GM23338 (cell line): ENCODE measurements around the gene REEP3. TPM values are rescaled to one million over a fixed set of nuclear protein-coding genes. Genes with fewer than 3 reads are reported as not detected.

Experiments
- ATAC-seq: fragments of 200-7000 bp; cut with Tn5 transposase; 3 replicates; pipeline ENCODE4 v1.9.1; 2020
- DNase-seq: peaks from one replicate; pipeline ENCODE4 v3.0.0-alpha.2; 2015; ENCODE audit warnings: low spot score
- H2AFZ ChIP-seq: fragments of 200-600 bp; sonication (generic); 2 replicates; pipeline ENCODE4 v1.8.0; 2016; ENCODE audit warnings: antibody characterized with exemption, mild to moderate bottlenecking, moderate library complexity
- H3F3A ChIP-seq: fragments of 200-600 bp; sonication (generic); replicated peaks from 2 replicates; pipeline ENCODE4 v1.8.0; 2017; ENCODE audit warnings: antibody characterized with exemption, mixed run types, low read depth
- H3K27ac ChIP-seq: fragments of 200-600 bp; sonication (generic); 2 replicates; pipeline ENCODE4 v1.6.1; 2016; ENCODE audit warnings: low read depth
- H3K27me3 ChIP-seq: fragments of 200-600 bp; sonication (generic); 2 replicates; pipeline ENCODE4 v1.8.0; 2016; ENCODE audit warnings: mild to moderate bottlenecking, mixed run types, moderate library complexity; ENCODE audit not compliant: insufficient read depth
- H3K36me3 ChIP-seq: fragments of 200-600 bp; sonication (generic); 2 replicates; pipeline ENCODE4 v1.8.0; 2016; ENCODE audit warnings: mild to moderate bottlenecking; ENCODE audit not compliant: insufficient read depth
- H3K4me1 ChIP-seq: fragments of 200-600 bp; sonication (generic); 2 replicates; pipeline ENCODE4 v1.8.0; 2016; ENCODE audit warnings: mild to moderate bottlenecking, moderate library complexity; ENCODE audit not compliant: insufficient read depth
- H3K4me2 ChIP-seq: fragments of 200-600 bp; sonication (generic); 2 replicates; pipeline ENCODE4 v1.7.1; 2017; ENCODE audit warnings: mixed run types
- H3K4me3 ChIP-seq: fragments of 200-600 bp; sonication (generic); 2 replicates; pipeline ENCODE4 v1.6.1; 2016; ENCODE audit warnings: mixed run types
- H3K79me2 ChIP-seq: fragments of 200-600 bp; sonication (generic); replicated peaks from 2 replicates; pipeline ENCODE4 v1.8.0; 2017; ENCODE audit warnings: mild to moderate bottlenecking; ENCODE audit not compliant: insufficient read depth
- H3K9me2 ChIP-seq: fragments of 200-600 bp; sonication (generic); 2 replicates; pipeline ENCODE4 v1.8.0; 2017; ENCODE audit not compliant: insufficient read depth
- H4K20me1 ChIP-seq: fragments of 200-600 bp; sonication (generic); replicated peaks from 2 replicates; pipeline ENCODE4 v1.8.0; 2017; ENCODE audit warnings: mild to moderate bottlenecking; ENCODE audit not compliant: insufficient read depth
- H3K27ac Mint-ChIP-seq: 2 replicates; pipeline ENCODE4 v1.8.0; 2020; ENCODE audit warnings: inconsistent platforms, mild to moderate bottlenecking, moderate library complexity, mixed read lengths
- H3K27me3 Mint-ChIP-seq: 3 replicates; pipeline ENCODE4 v1.8.0; 2022; ENCODE audit warnings: low read depth, mild to moderate bottlenecking, moderate library complexity, mixed read lengths, inconsistent platforms; ENCODE audit not compliant: insufficient read depth, poor library complexity
- H3K36me3 Mint-ChIP-seq: 3 replicates; pipeline ENCODE4 v1.8.0; 2021; ENCODE audit warnings: low read depth, mild to moderate bottlenecking, inconsistent platforms, moderate library complexity, mixed read lengths
- H3K4me1 Mint-ChIP-seq: 3 replicates; pipeline ENCODE4 v1.8.0; 2020; ENCODE audit warnings: mild to moderate bottlenecking, inconsistent platforms, mixed read lengths
- H3K4me3 Mint-ChIP-seq: 3 replicates; pipeline ENCODE4 v1.8.0; 2021; ENCODE audit warnings: moderate library complexity, mild to moderate bottlenecking, inconsistent platforms, mixed read lengths
- H3K9me3 Mint-ChIP-seq: 3 replicates; pipeline ENCODE4 v1.8.0; 2020; ENCODE audit warnings: moderate library complexity, mild to moderate bottlenecking, inconsistent platforms, mixed read lengths
- EZH2phosphoT487 ChIP-seq: fragments of 200-600 bp; sonication (generic); IDR thresholded peaks from one replicate; pipeline ENCODE4 v1.8.1; 2018; ENCODE audit warnings: antibody characterized with exemption; ENCODE audit not compliant: unreplicated experiment
- JUNB ChIP-seq: IDR thresholded peaks from one replicate; pipeline ENCODE4 v1.6.1; 2016; ENCODE audit warnings: antibody characterized with exemption; ENCODE audit not compliant: unreplicated experiment
- POLR2AphosphoS5 ChIP-seq: IDR thresholded peaks from 2 replicates; pipeline ENCODE4 v1.6.1; 2016; ENCODE audit warnings: antibody characterized with exemption, low read depth
- ZNF114 ChIP-seq: fragments of 250-450 bp; sonication (Bioruptor Pico); IDR thresholded peaks from 2 replicates; pipeline ENCODE4 v1.5.0; 2020; ENCODE audit warnings: mild to moderate bottlenecking, moderate library complexity
- polyA plus RNA-seq: library from polyadenylated mRNA; unstranded; fragments of >200 nt; fragmentation: Nextera tagmentation; extraction: Ambion mirVana; gene quantifications from 2 replicates; pipeline ENCODE4 v1.2.1, GENCODE V29; 2016
- total RNA-seq: library from RNA; depleted of rRNA; stranded (reverse); fragments of >200 nt; shearing (Covaris generic); gene quantifications from 2 replicates; pipeline ENCODE4 v1.2.3, GENCODE V29; 2014
- TF ChIP-seq, protein P1 (sequence below): fragments of 250-450 bp; sonication (Bioruptor Pico); IDR thresholded peaks from 2 replicates; pipeline ENCODE4 v1.5.0; 2020; ENCODE audit warnings: mild to moderate bottlenecking, moderate library complexity
- TF ChIP-seq, protein P2 (sequence below): IDR thresholded peaks from 2 replicates; pipeline ENCODE4 v1.6.1; 2016; ENCODE audit warnings: antibody characterized with exemption
- TF ChIP-seq, protein P3 (sequence below), 2 experiments: fragments of 200-600 bp in 1 of 2; sonication (generic) in 1 of 2; conservative IDR thresholded peaks; 2 replicates each; pipeline versions ENCODE4 v1.5.1 to v1.6.1; 2016 to 2017; ENCODE audit warnings: antibody characterized with exemption in 2 of 2, low read depth in 2 of 2, mild to moderate bottlenecking in 2 of 2, moderate library complexity in 1 of 2

Gene REEP3
- total and polyA plus RNA-seq, 2 experiments from 2014 or later: 29.5 to 48.7 TPM

DNA sequence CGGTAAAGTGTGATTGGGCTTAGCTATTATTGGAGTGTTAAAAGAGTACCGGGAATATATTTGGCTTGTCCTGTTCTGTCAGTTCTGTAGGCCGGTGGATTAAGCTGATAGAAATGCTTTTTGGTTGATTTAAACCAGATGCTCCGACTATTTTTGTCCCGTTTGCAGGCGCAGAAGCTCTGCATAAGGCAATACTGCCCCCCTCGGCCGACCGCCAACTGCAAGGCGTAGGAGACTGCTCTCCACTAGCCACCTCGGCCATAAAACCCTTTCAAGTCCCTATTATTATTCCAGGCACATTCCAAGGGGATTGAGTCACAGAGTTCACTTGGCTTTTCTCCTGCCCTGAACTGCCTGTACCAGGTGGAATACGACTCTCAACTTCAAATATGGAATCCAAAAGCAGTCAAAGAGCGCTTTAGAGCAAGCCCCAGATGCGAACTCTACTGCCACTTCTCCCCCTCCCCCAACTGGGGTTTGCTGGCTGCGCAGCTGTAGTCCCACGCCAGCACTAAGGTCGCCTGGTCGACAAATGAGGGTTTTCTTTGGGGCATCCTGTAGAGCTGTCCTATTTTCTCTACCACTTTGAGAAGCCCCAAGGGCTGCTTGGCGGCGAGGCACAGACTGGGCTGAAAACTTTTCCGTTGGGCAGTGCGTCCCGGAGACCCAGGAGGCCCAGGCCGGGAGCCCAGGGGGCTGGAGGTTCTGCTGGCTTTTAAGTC lies 108.3 kb downstream of the REEP3 start (continued):
- TF ChIP-seq, protein P1, sequence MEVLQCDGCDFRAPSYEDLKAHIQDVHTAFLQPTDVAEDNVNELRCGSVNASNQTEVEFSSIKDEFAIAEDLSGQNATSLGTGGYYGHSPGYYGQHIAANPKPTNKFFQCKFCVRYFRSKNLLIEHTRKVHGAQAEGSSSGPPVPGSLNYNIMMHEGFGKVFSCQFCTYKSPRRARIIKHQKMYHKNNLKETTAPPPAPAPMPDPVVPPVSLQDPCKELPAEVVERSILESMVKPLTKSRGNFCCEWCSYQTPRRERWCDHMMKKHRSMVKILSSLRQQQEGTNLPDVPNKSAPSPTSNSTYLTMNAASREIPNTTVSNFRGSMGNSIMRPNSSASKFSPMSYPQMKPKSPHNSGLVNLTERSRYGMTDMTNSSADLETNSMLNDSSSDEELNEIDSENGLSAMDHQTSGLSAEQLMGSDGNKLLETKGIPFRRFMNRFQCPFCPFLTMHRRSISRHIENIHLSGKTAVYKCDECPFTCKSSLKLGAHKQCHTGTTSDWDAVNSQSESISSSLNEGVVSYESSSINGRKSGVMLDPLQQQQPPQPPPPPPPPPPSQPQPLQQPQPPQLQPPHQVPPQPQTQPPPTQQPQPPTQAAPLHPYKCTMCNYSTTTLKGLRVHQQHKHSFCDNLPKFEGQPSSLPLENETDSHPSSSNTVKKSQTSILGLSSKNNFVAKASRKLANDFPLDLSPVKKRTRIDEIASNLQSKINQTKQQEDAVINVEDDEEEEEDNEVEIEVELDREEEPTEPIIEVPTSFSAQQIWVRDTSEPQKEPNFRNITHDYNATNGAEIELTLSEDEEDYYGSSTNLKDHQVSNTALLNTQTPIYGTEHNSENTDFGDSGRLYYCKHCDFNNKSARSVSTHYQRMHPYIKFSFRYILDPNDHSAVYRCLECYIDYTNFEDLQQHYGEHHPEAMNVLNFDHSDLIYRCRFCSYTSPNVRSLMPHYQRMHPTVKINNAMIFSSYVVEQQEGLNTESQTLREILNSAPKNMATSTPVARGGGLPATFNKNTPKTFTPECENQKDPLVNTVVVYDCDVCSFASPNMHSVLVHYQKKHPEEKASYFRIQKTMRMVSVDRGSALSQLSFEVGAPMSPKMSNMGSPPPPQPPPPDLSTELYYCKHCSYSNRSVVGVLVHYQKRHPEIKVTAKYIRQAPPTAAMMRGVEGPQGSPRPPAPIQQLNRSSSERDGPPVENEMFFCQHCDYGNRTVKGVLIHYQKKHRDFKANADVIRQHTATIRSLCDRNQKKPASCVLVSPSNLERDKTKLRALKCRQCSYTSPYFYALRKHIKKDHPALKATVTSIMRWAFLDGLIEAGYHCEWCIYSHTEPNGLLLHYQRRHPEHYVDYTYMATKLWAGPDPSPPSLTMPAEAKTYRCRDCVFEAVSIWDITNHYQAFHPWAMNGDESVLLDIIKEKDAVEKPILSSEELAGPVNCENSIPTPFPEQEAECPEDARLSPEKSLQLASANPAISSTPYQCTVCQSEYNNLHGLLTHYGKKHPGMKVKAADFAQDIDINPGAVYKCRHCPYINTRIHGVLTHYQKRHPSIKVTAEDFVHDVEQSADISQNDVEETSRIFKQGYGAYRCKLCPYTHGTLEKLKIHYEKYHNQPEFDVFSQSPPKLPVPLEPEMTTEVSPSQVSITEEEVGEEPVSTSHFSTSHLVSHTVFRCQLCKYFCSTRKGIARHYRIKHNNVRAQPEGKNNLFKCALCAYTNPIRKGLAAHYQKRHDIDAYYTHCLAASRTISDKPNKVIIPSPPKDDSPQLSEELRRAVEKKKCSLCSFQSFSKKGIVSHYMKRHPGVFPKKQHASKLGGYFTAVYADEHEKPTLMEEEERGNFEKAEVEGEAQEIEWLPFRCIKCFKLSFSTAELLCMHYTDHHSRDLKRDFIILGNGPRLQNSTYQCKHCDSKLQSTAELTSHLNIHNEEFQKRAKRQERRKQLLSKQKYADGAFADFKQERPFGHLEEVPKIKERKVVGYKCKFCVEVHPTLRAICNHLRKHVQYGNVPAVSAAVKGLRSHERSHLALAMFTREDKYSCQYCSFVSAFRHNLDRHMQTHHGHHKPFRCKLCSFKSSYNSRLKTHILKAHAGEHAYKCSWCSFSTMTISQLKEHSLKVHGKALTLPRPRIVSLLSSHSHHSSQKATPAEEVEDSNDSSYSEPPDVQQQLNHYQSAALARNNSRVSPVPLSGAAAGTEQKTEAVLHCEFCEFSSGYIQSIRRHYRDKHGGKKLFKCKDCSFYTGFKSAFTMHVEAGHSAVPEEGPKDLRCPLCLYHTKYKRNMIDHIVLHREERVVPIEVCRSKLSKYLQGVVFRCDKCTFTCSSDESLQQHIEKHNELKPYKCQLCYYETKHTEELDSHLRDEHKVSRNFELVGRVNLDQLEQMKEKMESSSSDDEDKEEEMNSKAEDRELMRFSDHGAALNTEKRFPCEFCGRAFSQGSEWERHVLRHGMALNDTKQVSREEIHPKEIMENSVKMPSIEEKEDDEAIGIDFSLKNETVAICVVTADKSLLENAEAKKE (CRISPR knock-in tag): peak; percentile 20; the same call in 1 of the 2 replicates

GRCh38 chr10:63630085-63630930 lies 109.1 kb downstream of the REEP3 start:
- peak overlapping the region; percentile 100 for H3K27ac ChIP-seq
- Mint-ChIP-seq H3K4me3 (peak overlapping the region; percentile 87), H3K27me3 (peaks cover 6% of the 10 kb centered on the region), H3K9me3 (no peaks in the 10 kb centered on the region), H3K4me1 (peaks cover 56% of the 10 kb centered on the region), H3K27ac (peak overlapping the region; percentile 96), H3K36me3 (no peaks in the 10 kb centered on the region)
- no peaks in the 10 kb centered on the region for H3K79me2 ChIP-seq
- H2AFZ ChIP-seq: peak overlapping the region; percentile 14; the same call in 1 of the 2 replicates
- DNase-seq (peak; percentile 91), ATAC-seq (peak; percentile 80)
- no peaks in the 10 kb centered on the region for H3K27me3 ChIP-seq
- H3K4me1 ChIP-seq: peaks cover 25% of the 10 kb centered on the region
- no peaks in the 10 kb centered on the region for H3K9me2 ChIP-seq
- no peaks in the 10 kb centered on the region for H4K20me1 ChIP-seq
- no peaks in the 10 kb centered on the region; the same call in 1 of the 2 replicates for H3F3A ChIP-seq
- H3K4me3 ChIP-seq: peak overlapping the region; percentile 57
- TF ChIP-seq ZNF114 (CRISPR knock-in tag): no peak
- TF ChIP-seq, protein P2, sequence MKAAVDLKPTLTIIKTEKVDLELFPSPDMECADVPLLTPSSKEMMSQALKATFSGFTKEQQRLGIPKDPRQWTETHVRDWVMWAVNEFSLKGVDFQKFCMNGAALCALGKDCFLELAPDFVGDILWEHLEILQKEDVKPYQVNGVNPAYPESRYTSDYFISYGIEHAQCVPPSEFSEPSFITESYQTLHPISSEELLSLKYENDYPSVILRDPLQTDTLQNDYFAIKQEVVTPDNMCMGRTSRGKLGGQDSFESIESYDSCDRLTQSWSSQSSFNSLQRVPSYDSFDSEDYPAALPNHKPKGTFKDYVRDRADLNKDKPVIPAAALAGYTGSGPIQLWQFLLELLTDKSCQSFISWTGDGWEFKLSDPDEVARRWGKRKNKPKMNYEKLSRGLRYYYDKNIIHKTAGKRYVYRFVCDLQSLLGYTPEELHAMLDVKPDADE: no peak
- TF ChIP-seq, protein P3, sequence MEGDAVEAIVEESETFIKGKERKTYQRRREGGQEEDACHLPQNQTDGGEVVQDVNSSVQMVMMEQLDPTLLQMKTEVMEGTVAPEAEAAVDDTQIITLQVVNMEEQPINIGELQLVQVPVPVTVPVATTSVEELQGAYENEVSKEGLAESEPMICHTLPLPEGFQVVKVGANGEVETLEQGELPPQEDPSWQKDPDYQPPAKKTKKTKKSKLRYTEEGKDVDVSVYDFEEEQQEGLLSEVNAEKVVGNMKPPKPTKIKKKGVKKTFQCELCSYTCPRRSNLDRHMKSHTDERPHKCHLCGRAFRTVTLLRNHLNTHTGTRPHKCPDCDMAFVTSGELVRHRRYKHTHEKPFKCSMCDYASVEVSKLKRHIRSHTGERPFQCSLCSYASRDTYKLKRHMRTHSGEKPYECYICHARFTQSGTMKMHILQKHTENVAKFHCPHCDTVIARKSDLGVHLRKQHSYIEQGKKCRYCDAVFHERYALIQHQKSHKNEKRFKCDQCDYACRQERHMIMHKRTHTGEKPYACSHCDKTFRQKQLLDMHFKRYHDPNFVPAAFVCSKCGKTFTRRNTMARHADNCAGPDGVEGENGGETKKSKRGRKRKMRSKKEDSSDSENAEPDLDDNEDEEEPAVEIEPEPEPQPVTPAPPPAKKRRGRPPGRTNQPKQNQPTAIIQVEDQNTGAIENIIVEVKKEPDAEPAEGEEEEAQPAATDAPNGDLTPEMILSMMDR (conservative IDR thresholded peaks at IDR 0.05; ENCODE audit: low read depth in 2 of 2): peak in 1 of 2 experiments; percentile 13; a peak in 1 of 4 replicates
- no peak for TF ChIP-seq EZH2phosphoT487
- TF ChIP-seq POLR2AphosphoS5: peak; percentile 57
- no peak for TF ChIP-seq JUNB
- peak overlapping the region; percentile 79 for H3K4me2 ChIP-seq
- H3K36me3 ChIP-seq: no peaks in the 10 kb centered on the region
